ENCODE data around the gene COL6A1.

COL6A1 gene

DNA sequence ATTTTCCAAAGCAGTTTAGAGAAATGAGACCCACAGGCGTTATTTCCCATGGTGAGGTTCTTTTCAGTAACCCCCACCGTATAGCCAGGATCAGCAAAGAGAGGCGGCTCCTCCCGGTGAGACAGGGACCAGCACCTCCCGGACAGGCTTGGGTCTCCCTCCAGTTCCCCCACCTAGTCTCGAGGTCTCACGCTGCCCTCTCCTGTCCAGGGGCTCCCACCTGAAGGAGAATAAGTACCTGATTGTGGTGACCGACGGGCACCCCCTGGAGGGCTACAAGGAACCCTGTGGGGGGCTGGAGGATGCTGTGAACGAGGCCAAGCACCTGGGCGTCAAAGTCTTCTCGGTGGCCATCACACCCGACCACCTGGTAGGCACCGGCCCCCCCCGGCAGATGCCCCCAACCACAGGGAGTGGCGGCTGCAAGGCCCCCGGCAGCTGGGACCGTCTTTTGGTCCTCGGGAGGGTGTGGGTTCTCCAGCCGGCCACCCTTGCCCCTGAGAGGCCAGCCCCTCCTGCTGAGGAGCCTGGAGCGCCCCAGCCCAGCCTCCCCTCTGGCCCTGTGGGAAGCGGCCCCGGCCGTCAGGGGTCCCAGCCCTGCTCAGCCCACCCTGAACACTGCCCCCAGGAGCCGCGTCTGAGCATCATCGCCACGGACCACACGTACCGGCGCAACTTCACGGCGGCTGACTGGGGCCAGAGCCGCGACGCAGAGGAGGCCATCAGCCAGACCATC lies 4.9 kb downstream of the COL6A1 start:
- no peaks in the 10 kb centered on the region for H3F3A ChIP-seq (ENCODE audit: insufficient read depth, low read length)
- no peaks in the 10 kb centered on the region for H3K9me3 ChIP-seq (ENCODE audit: low read length)
- no peak overlapping the region for H3K27ac ChIP-seq (ENCODE audit: low read depth, low read length, poor library complexity, severe bottlenecking)
- TF ChIP-seq CTCF (IDR thresholded peaks at IDR 0.05; ENCODE audit: low read length) (no peak), EZH2 (IDR thresholded peaks at IDR 0.05; ENCODE audit: borderline replicate concordance, low read length) (no peak)
- H3K4me2 ChIP-seq (ENCODE audit: low read length) = no peak overlapping the region
- no peaks in the 10 kb centered on the region for H3K9me2 ChIP-seq (ENCODE audit: low read depth, low read length)
- no peaks in the 10 kb centered on the region for H3K4me1 ChIP-seq (ENCODE audit: insufficient read depth, low read length, severe bottlenecking)
- H3K9ac ChIP-seq (ENCODE audit: low read length) = no peak overlapping the region
- no peaks in the 10 kb centered on the region for H3K27me3 ChIP-seq (ENCODE audit: insufficient read depth, low read length)
- H3K4me3 ChIP-seq (ENCODE audit: low read depth, low read length, poor library complexity, severe bottlenecking) = no peak overlapping the region
- H2AFZ ChIP-seq (ENCODE audit: low read length) = no peak overlapping the region
- H3K36me3 ChIP-seq (ENCODE audit: insufficient read depth, low read length) = no peaks in the 10 kb centered on the region
- H3K79me2 ChIP-seq (ENCODE audit: insufficient read depth, low read length) = no peaks in the 10 kb centered on the region
- no peaks in the 10 kb centered on the region for H4K20me1 ChIP-seq (ENCODE audit: insufficient read depth, low read length)

DNA sequence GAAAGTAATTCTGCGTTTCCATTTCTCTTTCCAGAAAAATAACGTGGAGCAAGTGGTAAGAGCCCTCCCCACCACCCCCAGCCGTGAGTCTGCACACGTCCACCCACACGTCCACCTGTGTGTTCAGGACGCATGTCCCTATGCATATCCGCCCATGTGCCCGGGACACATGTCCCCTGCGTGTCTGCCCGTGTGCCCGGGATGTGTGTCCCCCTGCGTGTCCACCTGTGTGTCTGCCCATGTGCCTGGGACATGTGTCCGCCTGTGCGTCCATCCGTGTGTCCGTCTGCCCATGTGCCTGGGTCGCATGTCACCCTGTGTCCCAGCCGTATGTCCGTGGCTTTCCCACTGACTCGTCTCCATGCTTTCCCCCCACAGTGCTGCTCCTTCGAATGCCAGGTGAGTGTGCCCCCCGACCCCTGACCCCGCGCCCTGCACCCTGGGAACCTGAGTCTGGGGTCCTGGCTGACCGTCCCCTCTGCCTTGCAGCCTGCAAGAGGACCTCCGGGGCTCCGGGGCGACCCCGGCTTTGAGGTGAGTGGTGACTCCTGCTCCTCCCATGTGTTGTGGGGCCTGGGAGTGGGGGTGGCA lies 5.6 kb downstream of the COL6A1 start:
- Histone ChIP-seq H3K4me2 (ENCODE audit: low read length) (no peak overlapping the region), H3K27ac (ENCODE audit: low read depth, low read length, poor library complexity, severe bottlenecking) (no peak overlapping the region), H3K9ac (ENCODE audit: low read length) (no peak overlapping the region), H4K20me1 (ENCODE audit: insufficient read depth, low read length) (no peaks in the 10 kb centered on the region), H3K4me1 (ENCODE audit: insufficient read depth, low read length, severe bottlenecking) (no peaks in the 10 kb centered on the region), H3K27me3 (ENCODE audit: insufficient read depth, low read length) (no peaks in the 10 kb centered on the region), H3K4me3 (ENCODE audit: low read depth, low read length, poor library complexity, severe bottlenecking) (no peak overlapping the region), H3K9me3 (ENCODE audit: low read length) (no peaks in the 10 kb centered on the region), H3K36me3 (ENCODE audit: insufficient read depth, low read length) (no peaks in the 10 kb centered on the region), H3K79me2 (ENCODE audit: insufficient read depth, low read length) (no peaks in the 10 kb centered on the region), H3K9me2 (ENCODE audit: low read depth, low read length) (no peaks in the 10 kb centered on the region), H2AFZ (ENCODE audit: low read length) (no peak overlapping the region), H3F3A (ENCODE audit: insufficient read depth, low read length) (no peaks in the 10 kb centered on the region)
- TF ChIP-seq CTCF (IDR thresholded peaks at IDR 0.05; ENCODE audit: low read length) (no peak), EZH2 (IDR thresholded peaks at IDR 0.05; ENCODE audit: borderline replicate concordance, low read length) (no peak)

DNA sequence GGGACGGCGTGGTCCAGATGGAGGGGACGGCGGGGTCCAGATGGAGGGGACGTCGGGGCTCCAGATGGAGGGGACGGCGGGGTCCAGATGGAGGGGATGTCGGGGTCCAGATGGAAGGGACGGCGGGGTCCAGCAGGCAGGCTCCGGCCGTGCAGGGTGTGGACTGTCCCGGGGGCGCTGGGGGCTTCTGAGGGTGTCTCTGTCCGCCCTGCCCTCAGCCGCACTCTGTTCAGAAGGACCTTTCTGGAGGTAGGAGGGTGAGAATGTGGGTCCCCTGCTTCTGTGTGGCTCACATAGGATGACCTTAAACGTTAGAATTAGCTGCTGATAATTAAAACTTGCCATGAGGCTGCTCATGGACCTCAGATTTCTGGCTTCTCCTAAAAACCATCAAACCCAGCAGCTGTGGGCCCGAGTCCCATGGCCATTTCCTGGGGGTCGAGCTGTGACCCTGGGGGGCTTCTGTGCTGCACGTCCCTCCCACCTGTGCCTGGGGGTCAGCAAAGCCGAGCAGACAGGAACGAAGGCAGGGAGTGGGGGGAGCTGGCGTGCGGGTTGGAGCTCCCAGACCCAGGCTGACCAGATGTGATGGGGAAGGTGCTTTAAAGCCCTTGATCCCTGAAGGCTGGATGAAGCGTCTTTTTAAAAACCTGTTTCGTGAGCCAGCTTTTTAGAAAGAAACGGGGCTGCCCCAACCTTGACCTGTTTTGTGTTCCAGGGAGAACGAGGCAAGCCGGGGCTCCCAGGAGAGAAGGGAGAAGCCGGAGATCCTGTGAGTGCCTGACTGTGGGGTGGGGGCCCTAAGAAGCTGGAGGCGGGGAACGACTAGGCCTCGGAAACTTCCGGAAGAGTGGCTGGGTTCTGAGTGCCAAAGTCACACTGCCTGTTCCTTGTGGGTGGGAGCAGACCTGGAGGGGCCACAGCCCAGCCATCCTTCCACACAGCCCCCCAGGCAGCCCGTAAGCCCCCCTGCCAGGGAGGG lies 7.1 kb downstream of the COL6A1 start:
- H3K9me3 ChIP-seq (ENCODE audit: low read length) = no peaks in the 10 kb centered on the region
- no peaks in the 10 kb centered on the region for H3K36me3 ChIP-seq (ENCODE audit: insufficient read depth, low read length)
- H3K9me2 ChIP-seq (ENCODE audit: low read depth, low read length) = no peaks in the 10 kb centered on the region
- no peak overlapping the region for H3K4me3 ChIP-seq (ENCODE audit: low read depth, low read length, poor library complexity, severe bottlenecking)
- TF ChIP-seq EZH2 (IDR thresholded peaks at IDR 0.05; ENCODE audit: borderline replicate concordance, low read length) (no peak), CTCF (IDR thresholded peaks at IDR 0.05; ENCODE audit: low read length) (no peak)
- no peaks in the 10 kb centered on the region for H3K79me2 ChIP-seq (ENCODE audit: insufficient read depth, low read length)
- H3K9ac ChIP-seq (ENCODE audit: low read length) = no peak overlapping the region
- H4K20me1 ChIP-seq (ENCODE audit: insufficient read depth, low read length) = no peaks in the 10 kb centered on the region
- no peaks in the 10 kb centered on the region for H3K27me3 ChIP-seq (ENCODE audit: insufficient read depth, low read length)
- no peak overlapping the region for H2AFZ ChIP-seq (ENCODE audit: low read length)
- no peak overlapping the region for H3K4me2 ChIP-seq (ENCODE audit: low read length)
- no peaks in the 10 kb centered on the region for H3K4me1 ChIP-seq (ENCODE audit: insufficient read depth, low read length, severe bottlenecking)
- H3F3A ChIP-seq (ENCODE audit: insufficient read depth, low read length) = no peaks in the 10 kb centered on the region
- no peak overlapping the region for H3K27ac ChIP-seq (ENCODE audit: low read depth, low read length, poor library complexity, severe bottlenecking)
